Common myeloid progenitor, CD34-positive (primary cell): ENCODE results near the gene MAGEA2.
"Not testable (repeated sequence)": the region's sequence is repeated elsewhere in the genome, so short reads cannot be mapped to it uniquely, and the experiment has no call there.

Experiments used
- CTCF ChIA-PET: fragments of 350-600 bp; sonication (Branson Sonifier 250); formaldehyde crosslinking; loops from one replicate; lab custom pipeline; 2021; ENCODE audit warnings: antibody characterized with exemption; lab: Charles Lee
- POLR2A ChIA-PET: fragments of 350-600 bp; sonication (Branson Sonifier 250); formaldehyde crosslinking; loops from one replicate; lab custom pipeline; 2021; ENCODE audit warnings: antibody characterized with exemption; lab: Charles Lee
- DNase-seq, 3 donors: peaks; one replicate each; pipeline versions ENCODE4 v3.0.0 to v3.0.0-alpha.2; 2013
- H3K27ac ChIP-seq, 2 experiments: 1 replicate in 1 of 2; 2 replicates in 1 of 2; pipeline ENCODE4 v1.7.0; 2013; ENCODE audit warnings: inconsistent platforms in 2 of 2, low read length in 2 of 2, mild to moderate bottlenecking in 2 of 2, low read depth in 1 of 2, moderate library complexity in 1 of 2; ENCODE audit not compliant: severe bottlenecking in 2 of 2, insufficient read depth in 1 of 2, poor library complexity in 1 of 2
- H3K27me3 ChIP-seq, 5 experiments: replicated peaks in 2 of 5; 1 replicate in 3 of 5; 2 replicates in 2 of 5; pipeline versions ENCODE4 v1.6.1 to v1.7.0; 2013; ENCODE audit warnings: low read length in 4 of 5, mild to moderate bottlenecking in 2 of 5, moderate library complexity in 2 of 5, inconsistent platforms in 1 of 5; ENCODE audit not compliant: insufficient read depth in 5 of 5, control insufficient read depth in 4 of 5
- H3K36me3 ChIP-seq, 4 experiments: 1 replicate in 2 of 4; 2 replicates in 2 of 4; pipeline versions ENCODE4 v1.6.1 to v1.7.0; 2013; ENCODE audit warnings: low read length in 3 of 4, control low read depth in 1 of 4, mild to moderate bottlenecking in 1 of 4; ENCODE audit not compliant: control insufficient read depth in 4 of 4, insufficient read depth in 4 of 4
- H3K4me1 ChIP-seq, 4 experiments: 1 replicate in 3 of 4; 2 replicates in 1 of 4; pipeline versions ENCODE4 v1.6.1 to v1.7.1; 2013; ENCODE audit warnings: low read length in 3 of 4, mild to moderate bottlenecking in 3 of 4, control low read depth in 1 of 4, inconsistent platforms in 1 of 4, moderate library complexity in 1 of 4; ENCODE audit not compliant: control insufficient read depth in 4 of 4, insufficient read depth in 4 of 4; ENCODE audit errors: control extremely low read depth in 1 of 4
- H3K4me3 ChIP-seq, 7 experiments: 1 replicate in 4 of 7; 2 replicates in 3 of 7; pipeline versions ENCODE4 v1.5.1 to v1.7.0; 2013; ENCODE audit warnings: mild to moderate bottlenecking in 7 of 7, low read length in 6 of 7, moderate library complexity in 6 of 7, inconsistent platforms in 2 of 7, low read depth in 2 of 7, control low read depth in 1 of 7; ENCODE audit not compliant: insufficient read depth in 4 of 7, control insufficient read depth in 1 of 7; ENCODE audit errors: extremely low read depth in 1 of 7
- H3K9me3 ChIP-seq, 5 experiments: 1 replicate in 4 of 5; 2 replicates in 1 of 5; pipeline versions ENCODE4 v1.6.1 to v1.7.1; 2013; ENCODE audit warnings: low read length in 4 of 5, mild to moderate bottlenecking in 2 of 5, inconsistent platforms in 1 of 5, low read depth in 1 of 5, moderate library complexity in 1 of 5; ENCODE audit not compliant: control insufficient read depth in 4 of 5, insufficient read depth in 2 of 5; ENCODE audit errors: control extremely low read depth in 1 of 5
- WGBS: methylation state at CpG from one replicate; pipeline ENCODE4 v1.1.5; 2013; ENCODE audit not compliant: insufficient coverage; 5-methylcytosine and 5-hydroxymethylcytosine counted together

MAGEA2 gene

DNA sequence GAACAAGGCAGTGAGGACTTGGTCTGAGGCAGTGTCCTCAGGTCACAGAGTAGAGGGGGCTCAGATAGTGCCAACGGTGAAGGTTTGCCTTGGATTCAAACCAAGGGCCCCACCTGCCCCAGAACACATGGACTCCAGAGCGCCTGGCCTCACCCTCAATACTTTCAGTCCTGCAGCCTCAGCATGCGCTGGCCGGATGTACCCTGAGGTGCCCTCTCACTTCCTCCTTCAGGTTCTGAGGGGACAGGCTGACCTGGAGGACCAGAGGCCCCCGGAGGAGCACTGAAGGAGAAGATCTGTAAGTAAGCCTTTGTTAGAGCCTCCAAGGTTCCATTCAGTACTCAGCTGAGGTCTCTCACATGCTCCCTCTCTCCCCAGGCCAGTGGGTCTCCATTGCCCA is 53.3 kb downstream of the MAGEA2 start:
- H3K4me3 ChIP-seq, CTCF ChIA-PET, H3K27me3 ChIP-seq, POLR2A ChIA-PET, H3K4me1 ChIP-seq, H3K36me3 ChIP-seq, H3K27ac ChIP-seq, H3K9me3 ChIP-seq, DNase-seq: not testable (repeated sequence)
- WGBS: 100% methylated on average over 2 of the region's 5 CpGs
